SK-N-SH (cell line): ENCODE results near the gene PPP2R5C. TPM values are rescaled to one million over a fixed set of nuclear protein-coding genes. Genes with fewer than 3 reads are reported as not detected.
A peak's percentile ranks its signal among the peaks of the same experiment; 100 is the strongest.

Experiments
- CTCF ChIA-PET: fragments of 300-600, 350-600 bp; formaldehyde crosslinking; extraction: SDS; loops from one replicate; lab custom pipeline; 2021; lab: Yijun Ruan, JAX
- POLR2A ChIA-PET: fragments of 350-600 bp; sonication (Branson Sonifier 250); formaldehyde crosslinking; extraction: SDS; loops from one replicate; lab custom pipeline; 2020; ENCODE audit warnings: antibody characterized with exemption, inconsistent platforms; lab: Yijun Ruan, JAX
- DNase-seq: peaks from one replicate; pipeline ENCODE4 v3.0.0; 2012
- H2AFZ ChIP-seq: fragments of 200-600 bp; sonication (generic); 2 replicates; pipeline ENCODE4 v1.8.1; 2016; ENCODE audit warnings: antibody characterized with exemption, mild to moderate bottlenecking, low read depth
- H3F3A ChIP-seq: fragments of 200-600 bp; sonication (generic); replicated peaks from 2 replicates; pipeline ENCODE3; 2016; ENCODE audit warnings: antibody characterized with exemption, mild to moderate bottlenecking; ENCODE audit not compliant: insufficient read depth
- H3K27ac ChIP-seq, 2 experiments: fragments of 200-500 bp in 1 of 2; fragments of 200-600 bp in 1 of 2; sonication (Bioruptor generic) in 1 of 2; sonication (generic), shearing (Covaris generic) in 1 of 2; 2 replicates each; pipeline versions ENCODE4 v1.5.1 to v1.6.1; 2014 to 2016; ENCODE audit warnings: low read depth in 2 of 2, inconsistent platforms in 1 of 2, low read length in 1 of 2, mild to moderate bottlenecking in 1 of 2, mixed read lengths in 1 of 2
- H3K27me3 ChIP-seq: fragments of 200-600 bp; sonication (generic), shearing (Covaris generic); 2 replicates; pipeline ENCODE4 v1.6.1; 2016; ENCODE audit warnings: mixed run types; ENCODE audit not compliant: insufficient read depth
- H3K36me3 ChIP-seq, 2 experiments: fragments of 200-500 bp in 1 of 2; fragments of 200-600 bp in 1 of 2; sonication (Bioruptor generic) in 1 of 2; sonication (generic) in 1 of 2; replicated peaks in 1 of 2; 2 replicates each; pipeline versions ENCODE3 to v1.5.1; 2014 to 2016; ENCODE audit warnings: low read length in 1 of 2, mild to moderate bottlenecking in 1 of 2; ENCODE audit not compliant: insufficient read depth in 2 of 2, control insufficient read depth in 1 of 2
- H3K4me1 ChIP-seq, 2 experiments: fragments of 200-500 bp in 1 of 2; fragments of 200-600 bp in 1 of 2; sonication (Bioruptor generic) in 1 of 2; sonication (generic), shearing (Covaris generic) in 1 of 2; 2 replicates each; pipeline versions ENCODE4 v1.5.1 to v1.6.1; 2014 to 2016; ENCODE audit warnings: low read depth in 1 of 2, low read length in 1 of 2, mixed run types in 1 of 2; ENCODE audit not compliant: insufficient read depth in 2 of 2, control insufficient read depth in 1 of 2
- H3K4me2 ChIP-seq: fragments of 200-600 bp; sonication (generic), shearing (Covaris generic); 2 replicates; pipeline ENCODE4 v1.6.1; 2017; ENCODE audit warnings: mixed run types
- H3K4me3 ChIP-seq, 2 experiments: fragments of 200-500 bp in 1 of 2; fragments of 200-600 bp in 1 of 2; sonication (Bioruptor generic) in 1 of 2; sonication (generic), shearing (Covaris generic) in 1 of 2; 2 replicates each; pipeline versions ENCODE4 v1.5.1 to v1.8.1; 2014 to 2016; ENCODE audit warnings: low read depth in 2 of 2, inconsistent platforms in 1 of 2, low read length in 1 of 2, mild to moderate bottlenecking in 1 of 2, mixed read lengths in 1 of 2, moderate library complexity in 1 of 2
- H3K79me2 ChIP-seq: fragments of 200-600 bp; sonication (generic); 2 replicates; pipeline ENCODE4 v1.8.1; 2017; ENCODE audit warnings: mild to moderate bottlenecking; ENCODE audit not compliant: insufficient read depth
- H3K9ac ChIP-seq: fragments of 200-600 bp; sonication (generic); 2 replicates; pipeline ENCODE4 v1.6.1; 2017; ENCODE audit warnings: mixed run types
- H3K9me2 ChIP-seq: fragments of 200-600 bp; sonication (generic); 2 replicates; pipeline ENCODE4 v1.6.1; 2017; ENCODE audit warnings: mixed run types
- H3K9me3 ChIP-seq: fragments of 200-600 bp; sonication (generic); 2 replicates; pipeline ENCODE4 v1.6.1; 2017; ENCODE audit warnings: mixed run types, mild to moderate bottlenecking, moderate library complexity
- H4K20me1 ChIP-seq: fragments of 200-600 bp; sonication (generic); 2 replicates; pipeline ENCODE4 v1.6.1; 2017; ENCODE audit warnings: mild to moderate bottlenecking, mixed run types; ENCODE audit not compliant: insufficient read depth
- CHD2 ChIP-seq: fragments of 150-350 bp; IDR thresholded peaks from 2 replicates; pipeline ENCODE4 v1.6.1; 2018; ENCODE audit warnings: low read length; ENCODE audit not compliant: partially characterized antibody
- CTCF ChIP-seq: fragments of 200-600 bp; sonication (generic); IDR thresholded peaks from 2 replicates; pipeline ENCODE4 v1.6.1; 2017; ENCODE audit warnings: antibody characterized with exemption, mild to moderate bottlenecking, moderate library complexity
- ELF1 ChIP-seq: IDR thresholded peaks from 2 replicates; pipeline ENCODE4 v1.4.0; 2012
- FOXJ3 ChIP-seq: sonication (generic); formaldehyde crosslinking; IDR thresholded peaks from 2 replicates; pipeline ENCODE4 v1.5.1; 2020; ENCODE audit warnings: mild to moderate bottlenecking, missing genetic modification reagents
- FOXM1 ChIP-seq: IDR thresholded peaks from 2 replicates; pipeline ENCODE4 v1.4.0; 2012; ENCODE audit warnings: low read depth, mild to moderate bottlenecking
- GATA2 ChIP-seq: sonication (generic); formaldehyde crosslinking; IDR thresholded peaks from 2 replicates; pipeline ENCODE4 v1.5.0; 2020; ENCODE audit warnings: mild to moderate bottlenecking, missing genetic modification reagents
- JUND ChIP-seq: IDR thresholded peaks from 2 replicates; pipeline ENCODE4 v1.4.0; 2012
- MXI1 ChIP-seq: IDR thresholded peaks from 2 replicates; pipeline ENCODE4 v1.6.1; 2012; ENCODE audit warnings: mild to moderate bottlenecking, low read depth, low read length, improper control_type of control experiment
- NRF1 ChIP-seq: IDR thresholded peaks from 2 replicates; pipeline ENCODE4 v1.6.1; 2012; ENCODE audit warnings: low read depth, mild to moderate bottlenecking, low read length
- RCOR1 ChIP-seq: fragments of 150-350 bp; IDR thresholded peaks from 2 replicates; pipeline ENCODE4 v1.6.1; 2017; ENCODE audit warnings: antibody characterized with exemption, low read length
- RFX5 ChIP-seq: IDR thresholded peaks from 2 replicates; pipeline ENCODE4 v1.6.1; 2012; ENCODE audit warnings: mild to moderate bottlenecking, improper control_type of control experiment, low read length
- RXRA ChIP-seq: IDR thresholded peaks from 2 replicates; pipeline ENCODE4 v1.4.0; 2012; ENCODE audit warnings: low read depth, mild to moderate bottlenecking, borderline replicate concordance
- TAF1 ChIP-seq: IDR thresholded peaks from 2 replicates; pipeline ENCODE4 v1.6.1; 2012; ENCODE audit warnings: low read depth, mild to moderate bottlenecking, low read length, moderate library complexity, borderline replicate concordance
- TCF12 ChIP-seq: IDR thresholded peaks from 2 replicates; pipeline ENCODE4 v1.4.0; 2012
- TEAD4 ChIP-seq: IDR thresholded peaks from 2 replicates; pipeline ENCODE4 v1.4.0; 2012; ENCODE audit warnings: mild to moderate bottlenecking, borderline replicate concordance; ENCODE audit not compliant: insufficient read depth
- USF2 ChIP-seq: fragments of 150-350 bp; IDR thresholded peaks from 2 replicates; pipeline ENCODE4 v1.6.1; 2017; ENCODE audit warnings: antibody characterized with exemption, low read length, low read depth, borderline replicate concordance
- WGBS: methylation state at CpG from one replicate; pipeline ENCODE4 v1.1.6; 2017; ENCODE audit warnings: low lambda C conversion rate; 5-methylcytosine and 5-hydroxymethylcytosine counted together
- polyA plus RNA-seq, 3 experiments: library from polyadenylated mRNA; depleted of rRNA; stranded (reverse); fragments of >200 nt; gene quantifications; 2 replicates each; pipeline ENCODE4 v1.2.3, GENCODE V29; 2012
- TF ChIP-seq, protein P1 (sequence below): IDR thresholded peaks from 2 replicates; pipeline ENCODE4 v1.4.0; 2012; ENCODE audit warnings: low read depth, borderline replicate concordance
- TF ChIP-seq, protein P2 (sequence below): IDR thresholded peaks from 2 replicates; pipeline ENCODE4; 2012
- TF ChIP-seq, protein P3 (sequence below): IDR thresholded peaks from 2 replicates; pipeline ENCODE4 v1.4.0; 2012; ENCODE audit warnings: low read depth

The PPP2R5C gene
- polyA plus RNA-seq, 1 of the 3 experiments (the other 2 are of a cell fraction) = 43.7 TPM

DNA sequence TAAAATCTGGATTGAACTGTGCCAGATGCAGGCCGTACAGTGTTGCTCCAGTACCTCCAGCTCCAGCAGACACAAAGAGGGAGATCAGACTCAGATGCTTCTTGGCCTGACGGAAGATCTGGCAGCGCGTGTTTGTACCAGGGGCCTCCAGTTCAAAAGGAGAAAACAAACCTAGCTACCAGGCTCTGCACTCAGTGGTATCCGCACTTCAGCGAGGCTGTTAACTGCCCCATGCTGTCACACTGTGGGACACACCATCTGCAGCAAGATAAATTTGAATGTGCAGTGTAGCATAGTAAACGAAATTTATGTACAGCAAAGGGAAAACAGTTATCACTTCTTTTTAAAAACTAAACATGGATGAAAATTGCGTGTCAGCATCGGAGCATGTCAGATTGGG lies 208.0 kb downstream of the PPP2R5C start:
- H3F3A ChIP-seq = peaks cover 22% of the 10 kb centered on the region
- no peak for DNase-seq
- CTCF ChIA-PET = interaction anchor here (0.6 to 2.8 kb wide), 3 partner anchors 9 to 367 kb away, joined by 3 to 10 read pairs (median 3); no protein-coding TSS in a partner anchor
- no peaks in the 10 kb centered on the region for H3K27me3 ChIP-seq
- peaks cover 15 to 27% of the 10 kb centered on the region in 2 experiments for H3K4me1 ChIP-seq
- H3K4me3 ChIP-seq = no peak overlapping the region
- TF ChIP-seq, protein P1, sequence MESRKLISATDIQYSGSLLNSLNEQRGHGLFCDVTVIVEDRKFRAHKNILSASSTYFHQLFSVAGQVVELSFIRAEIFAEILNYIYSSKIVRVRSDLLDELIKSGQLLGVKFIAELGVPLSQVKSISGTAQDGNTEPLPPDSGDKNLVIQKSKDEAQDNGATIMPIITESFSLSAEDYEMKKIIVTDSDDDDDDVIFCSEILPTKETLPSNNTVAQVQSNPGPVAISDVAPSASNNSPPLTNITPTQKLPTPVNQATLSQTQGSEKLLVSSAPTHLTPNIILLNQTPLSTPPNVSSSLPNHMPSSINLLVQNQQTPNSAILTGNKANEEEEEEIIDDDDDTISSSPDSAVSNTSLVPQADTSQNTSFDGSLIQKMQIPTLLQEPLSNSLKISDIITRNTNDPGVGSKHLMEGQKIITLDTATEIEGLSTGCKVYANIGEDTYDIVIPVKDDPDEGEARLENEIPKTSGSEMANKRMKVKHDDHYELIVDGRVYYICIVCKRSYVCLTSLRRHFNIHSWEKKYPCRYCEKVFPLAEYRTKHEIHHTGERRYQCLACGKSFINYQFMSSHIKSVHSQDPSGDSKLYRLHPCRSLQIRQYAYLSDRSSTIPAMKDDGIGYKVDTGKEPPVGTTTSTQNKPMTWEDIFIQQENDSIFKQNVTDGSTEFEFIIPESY = no peak
- no peak for TF ChIP-seq ELF1
- TF ChIP-seq TCF12 = no peak
- TF ChIP-seq JUND = no peak
- no peak for TF ChIP-seq NRF1
- no peak for TF ChIP-seq TAF1
- TF ChIP-seq, protein P2, sequence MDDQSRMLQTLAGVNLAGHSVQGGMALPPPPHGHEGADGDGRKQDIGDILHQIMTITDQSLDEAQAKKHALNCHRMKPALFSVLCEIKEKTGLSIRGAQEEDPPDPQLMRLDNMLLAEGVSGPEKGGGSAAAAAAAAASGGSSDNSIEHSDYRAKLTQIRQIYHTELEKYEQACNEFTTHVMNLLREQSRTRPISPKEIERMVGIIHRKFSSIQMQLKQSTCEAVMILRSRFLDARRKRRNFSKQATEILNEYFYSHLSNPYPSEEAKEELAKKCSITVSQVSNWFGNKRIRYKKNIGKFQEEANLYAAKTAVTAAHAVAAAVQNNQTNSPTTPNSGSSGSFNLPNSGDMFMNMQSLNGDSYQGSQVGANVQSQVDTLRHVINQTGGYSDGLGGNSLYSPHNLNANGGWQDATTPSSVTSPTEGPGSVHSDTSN = no peak
- TF ChIP-seq MXI1 = no peak
- no peak for TF ChIP-seq FOXM1
- TF ChIP-seq RFX5 = no peak
- TF ChIP-seq RXRA = no peak
- no peak for TF ChIP-seq CHD2
- TF ChIP-seq, all 33 proteins: peak for 0
- Histone ChIP-seq H2AFZ (no peak overlapping the region), H3K36me3 (peaks cover 9 to 27% of the 10 kb centered on the region in 2 experiments), H3K9ac (no peak overlapping the region), H3K9me2 (no peaks in the 10 kb centered on the region), H3K9me3 (no peaks in the 10 kb centered on the region), H3K4me2 (no peak overlapping the region), H4K20me1 (peaks cover 60% of the 10 kb centered on the region), H3K79me2 (peaks cover 96% of the 10 kb centered on the region), H3K27ac (peak overlapping the region in 1 of 2 experiments; percentile 99; a peak in 1 of 4 replicates)
- POLR2A ChIA-PET = no interaction called here
- WGBS = 96% methylated on average over 9 of the region's 9 CpGs

GRCh38 chr14:101970830-101971400 lies 209.4 kb downstream of the PPP2R5C start:
- no peak for DNase-seq
- no peaks in the 10 kb centered on the region for H3K27me3 ChIP-seq
- H3K36me3 ChIP-seq = peaks cover 9 to 28% of the 10 kb centered on the region in 2 experiments
- 90% methylated on average over 11 of the region's 11 CpGs for WGBS
- H3K27ac ChIP-seq = peak overlapping the region in 1 of 2 experiments; percentile 99; a peak in 2 of 4 replicates
- no peak overlapping the region for H2AFZ ChIP-seq
- H3K9me3 ChIP-seq = no peaks in the 10 kb centered on the region
- POLR2A ChIA-PET = no interaction called here
- H3K9me2 ChIP-seq = no peaks in the 10 kb centered on the region
- H3K79me2 ChIP-seq = peaks cover 96% of the 10 kb centered on the region
- H3K4me1 ChIP-seq = peaks cover 13 to 27% of the 10 kb centered on the region in 2 experiments
- peak overlapping the region; percentile 68 for H3K4me2 ChIP-seq
- H3K4me3 ChIP-seq = no peak overlapping the region
- CTCF ChIA-PET = interaction anchor here (2.8 kb wide), 1 partner anchor 10 kb away, joined by 10 read pairs; no protein-coding TSS in a partner anchor
- H3K9ac ChIP-seq = peak overlapping the region; percentile 59; the same call in 1 of the 2 replicates
- peaks cover 22% of the 10 kb centered on the region for H3F3A ChIP-seq
- H4K20me1 ChIP-seq = peaks cover 66% of the 10 kb centered on the region
- TF ChIP-seq USF2 (no peak), TEAD4 (no peak), RXRA (no peak), CTCF (no peak), TCF12 (no peak), MXI1 (no peak), FOXJ3 (CRISPR knock-in tag) (no peak), RCOR1 (no peak), GATA2 (CRISPR knock-in tag) (no peak)
- TF ChIP-seq, protein P2 = no peak
- TF ChIP-seq, protein P3, sequence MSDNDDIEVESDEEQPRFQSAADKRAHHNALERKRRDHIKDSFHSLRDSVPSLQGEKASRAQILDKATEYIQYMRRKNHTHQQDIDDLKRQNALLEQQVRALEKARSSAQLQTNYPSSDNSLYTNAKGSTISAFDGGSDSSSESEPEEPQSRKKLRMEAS = no peak
